ENCODE results near the gene ACRBP.

DNA sequence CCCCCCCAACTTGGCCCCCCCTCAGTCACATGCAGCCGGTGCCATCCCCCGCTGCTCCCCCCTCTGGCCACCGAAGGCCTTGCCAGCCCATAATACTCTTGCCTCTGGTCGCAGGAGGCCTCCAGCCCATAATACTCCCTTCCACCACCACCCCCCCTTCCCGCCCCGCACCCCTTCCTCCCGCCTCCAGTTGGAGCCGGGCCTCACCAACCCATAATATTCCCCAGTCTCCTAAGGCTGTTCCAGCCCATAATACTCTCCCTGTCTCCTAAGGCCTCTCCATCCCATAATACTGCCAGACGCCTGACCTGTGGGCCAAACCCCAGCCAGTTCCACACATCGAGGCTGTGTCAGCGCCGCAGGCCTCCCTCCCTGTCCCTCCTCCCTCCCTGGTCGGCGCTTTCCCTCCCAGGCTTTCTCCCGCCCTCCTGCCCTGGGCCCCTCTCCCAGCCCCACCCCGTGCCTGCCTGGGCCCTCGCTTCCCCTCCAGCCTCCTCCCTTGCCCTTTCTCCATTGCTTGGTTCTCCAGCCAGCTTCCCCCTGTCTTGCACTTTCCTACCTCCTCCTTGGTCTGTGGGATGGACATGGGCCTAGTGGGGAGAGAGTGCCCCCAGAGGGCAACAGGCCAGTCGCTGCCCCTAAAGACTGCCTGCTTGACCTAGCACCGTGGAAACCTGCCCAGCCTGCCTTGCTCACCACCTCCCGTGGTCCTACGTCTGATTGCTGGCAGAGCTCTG is 33.3 kb downstream of the ACRBP start:
- TF ChIP-seq EGR1 (IDR thresholded peaks at IDR 0.05; ENCODE audit: low read depth in 2 of 2) (no peak), RAD21 (IDR thresholded peaks at IDR 0.05) (no peak), FOXA1 (IDR thresholded peaks at IDR 0.05) (no peak), TAF1 (conservative IDR thresholded peaks at IDR 0.05) (no peak), RXRA (IDR thresholded peaks at IDR 0.05) (peak; percentile 16 to 35)
- TF ChIP-seq, protein P1, sequence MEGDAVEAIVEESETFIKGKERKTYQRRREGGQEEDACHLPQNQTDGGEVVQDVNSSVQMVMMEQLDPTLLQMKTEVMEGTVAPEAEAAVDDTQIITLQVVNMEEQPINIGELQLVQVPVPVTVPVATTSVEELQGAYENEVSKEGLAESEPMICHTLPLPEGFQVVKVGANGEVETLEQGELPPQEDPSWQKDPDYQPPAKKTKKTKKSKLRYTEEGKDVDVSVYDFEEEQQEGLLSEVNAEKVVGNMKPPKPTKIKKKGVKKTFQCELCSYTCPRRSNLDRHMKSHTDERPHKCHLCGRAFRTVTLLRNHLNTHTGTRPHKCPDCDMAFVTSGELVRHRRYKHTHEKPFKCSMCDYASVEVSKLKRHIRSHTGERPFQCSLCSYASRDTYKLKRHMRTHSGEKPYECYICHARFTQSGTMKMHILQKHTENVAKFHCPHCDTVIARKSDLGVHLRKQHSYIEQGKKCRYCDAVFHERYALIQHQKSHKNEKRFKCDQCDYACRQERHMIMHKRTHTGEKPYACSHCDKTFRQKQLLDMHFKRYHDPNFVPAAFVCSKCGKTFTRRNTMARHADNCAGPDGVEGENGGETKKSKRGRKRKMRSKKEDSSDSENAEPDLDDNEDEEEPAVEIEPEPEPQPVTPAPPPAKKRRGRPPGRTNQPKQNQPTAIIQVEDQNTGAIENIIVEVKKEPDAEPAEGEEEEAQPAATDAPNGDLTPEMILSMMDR (IDR thresholded peaks at IDR 0.05; ENCODE audit: low read depth, low read length, missing input control) = no peak
